Uterus (tissue), 4 donors: Measurements from ENCODE around the gene PFKFB1. TPM values are rescaled to one million over a fixed set of nuclear protein-coding genes. Genes with fewer than 3 reads are reported as not detected.

ENCODE experiments used
- DNase-seq, 2 donors: peaks; one replicate each; pipeline ENCODE4 v3.0.0-alpha.2; 2019 to 2020
- H3K27ac ChIP-seq, 2 donors: fragments of 200-600 bp; sonication (generic); 1 replicate in 1 of 2; 2 replicates in 1 of 2; pipeline ENCODE4 v1.5.1; 2016 to 2018
- H3K27me3 ChIP-seq, 2 donors: fragments of 200-600 bp; sonication (generic); one replicate each; pipeline ENCODE4 v1.5.1; 2018 to 2019; ENCODE audit warnings: control low read depth in 1 of 2
- H3K36me3 ChIP-seq, 2 donors: fragments of 200-600 bp; sonication (generic); one replicate each; pipeline ENCODE4 v1.5.1; 2019; ENCODE audit warnings: control low read depth in 1 of 2
- H3K4me1 ChIP-seq, 2 donors: fragments of 200-600 bp; sonication (generic); one replicate each; pipeline ENCODE4 v1.5.1; 2018 to 2019; ENCODE audit warnings: control low read depth in 1 of 2
- H3K4me3 ChIP-seq, 2 donors: fragments of 200-600 bp; sonication (generic); 1 replicate in 1 of 2; 2 replicates in 1 of 2; pipeline ENCODE4 v1.5.1; 2018 to 2019; ENCODE audit warnings: mild to moderate bottlenecking in 1 of 2
- H3K9me3 ChIP-seq, 2 donors: fragments of 200-600 bp; sonication (generic); one replicate each; pipeline ENCODE4 v1.5.1; 2019; ENCODE audit warnings: control low read depth in 1 of 2
- POLR2A ChIP-seq, 2 donors: fragments of 450-650 bp; IDR thresholded peaks; one replicate each; pipeline ENCODE4 v1.6.1; 2016; ENCODE audit warnings: antibody characterized with exemption in 2 of 2, mild to moderate bottlenecking in 1 of 2, moderate library complexity in 1 of 2
- intact Hi-C: fragments of 100-400 bp; cut with DNase I; formaldehyde crosslinking; loops from one replicate; pipeline ENCODE4 v1.15.1; 2023; ENCODE audit warnings: low total_unique reads
- total RNA-seq, 4 donors: library from RNA; depleted of rRNA in 3 of 4; stranded (reverse); fragments of >200 nt in 3 of 4; gene quantifications; one replicate each; pipeline versions ENCODE4 v1.1.0 to v1.2.4, GENCODE V29; 2014 to 2023
- TF ChIP-seq, protein P1 (sequence below), 4 experiments: fragments of 200-600 bp in 2 of 4; fragments of 450-650 bp in 2 of 4; sonication (generic) in 2 of 4; IDR thresholded peaks; one replicate each; pipeline ENCODE4 v1.5.1; 2016 to 2019; ENCODE audit warnings: antibody characterized with exemption in 4 of 4, mild to moderate bottlenecking in 2 of 4, moderate library complexity in 1 of 4
- donor health status: DM: yes; HTN: yes; CAD: no.

Gene PFKFB1
- total RNA-seq, 4 donors from 2014 or later, result not detected

DNA sequence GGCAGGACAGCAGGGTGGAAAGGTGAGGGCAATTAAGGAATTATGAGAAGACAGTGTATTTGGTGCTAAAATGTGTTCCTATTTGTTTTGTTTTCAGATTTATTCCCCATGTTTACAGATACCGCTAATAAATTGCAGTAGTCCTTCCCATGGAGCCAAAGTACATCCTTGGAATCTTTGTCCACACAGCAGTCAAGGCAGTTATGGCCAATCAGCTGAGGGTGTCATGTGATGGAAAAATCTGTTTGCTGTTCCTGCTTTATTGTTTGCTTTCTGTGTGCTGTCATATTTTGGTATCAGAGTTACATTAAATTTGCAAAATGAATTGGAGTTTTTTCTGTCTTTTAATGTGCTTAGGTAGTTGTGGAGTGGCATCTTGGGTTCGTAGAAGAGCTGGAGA, 62.9 kb downstream of the PFKFB1 start:
- DNase-seq, result no peak
- H3K4me3 ChIP-seq, result no peak overlapping the region
- no peaks in the 10 kb centered on the region for H3K9me3 ChIP-seq
- H3K27me3 ChIP-seq, result no peaks in the 10 kb centered on the region
- TF ChIP-seq POLR2A (IDR thresholded peaks at IDR 0.05), result no peak
- TF ChIP-seq, protein P1, sequence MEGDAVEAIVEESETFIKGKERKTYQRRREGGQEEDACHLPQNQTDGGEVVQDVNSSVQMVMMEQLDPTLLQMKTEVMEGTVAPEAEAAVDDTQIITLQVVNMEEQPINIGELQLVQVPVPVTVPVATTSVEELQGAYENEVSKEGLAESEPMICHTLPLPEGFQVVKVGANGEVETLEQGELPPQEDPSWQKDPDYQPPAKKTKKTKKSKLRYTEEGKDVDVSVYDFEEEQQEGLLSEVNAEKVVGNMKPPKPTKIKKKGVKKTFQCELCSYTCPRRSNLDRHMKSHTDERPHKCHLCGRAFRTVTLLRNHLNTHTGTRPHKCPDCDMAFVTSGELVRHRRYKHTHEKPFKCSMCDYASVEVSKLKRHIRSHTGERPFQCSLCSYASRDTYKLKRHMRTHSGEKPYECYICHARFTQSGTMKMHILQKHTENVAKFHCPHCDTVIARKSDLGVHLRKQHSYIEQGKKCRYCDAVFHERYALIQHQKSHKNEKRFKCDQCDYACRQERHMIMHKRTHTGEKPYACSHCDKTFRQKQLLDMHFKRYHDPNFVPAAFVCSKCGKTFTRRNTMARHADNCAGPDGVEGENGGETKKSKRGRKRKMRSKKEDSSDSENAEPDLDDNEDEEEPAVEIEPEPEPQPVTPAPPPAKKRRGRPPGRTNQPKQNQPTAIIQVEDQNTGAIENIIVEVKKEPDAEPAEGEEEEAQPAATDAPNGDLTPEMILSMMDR (IDR thresholded peaks at IDR 0.05), result no peak
- no peaks in the 10 kb centered on the region for H3K36me3 ChIP-seq
- no peak overlapping the region for H3K27ac ChIP-seq
- intact Hi-C loops, result no loop called here
- no peaks in the 10 kb centered on the region for H3K4me1 ChIP-seq

DNA sequence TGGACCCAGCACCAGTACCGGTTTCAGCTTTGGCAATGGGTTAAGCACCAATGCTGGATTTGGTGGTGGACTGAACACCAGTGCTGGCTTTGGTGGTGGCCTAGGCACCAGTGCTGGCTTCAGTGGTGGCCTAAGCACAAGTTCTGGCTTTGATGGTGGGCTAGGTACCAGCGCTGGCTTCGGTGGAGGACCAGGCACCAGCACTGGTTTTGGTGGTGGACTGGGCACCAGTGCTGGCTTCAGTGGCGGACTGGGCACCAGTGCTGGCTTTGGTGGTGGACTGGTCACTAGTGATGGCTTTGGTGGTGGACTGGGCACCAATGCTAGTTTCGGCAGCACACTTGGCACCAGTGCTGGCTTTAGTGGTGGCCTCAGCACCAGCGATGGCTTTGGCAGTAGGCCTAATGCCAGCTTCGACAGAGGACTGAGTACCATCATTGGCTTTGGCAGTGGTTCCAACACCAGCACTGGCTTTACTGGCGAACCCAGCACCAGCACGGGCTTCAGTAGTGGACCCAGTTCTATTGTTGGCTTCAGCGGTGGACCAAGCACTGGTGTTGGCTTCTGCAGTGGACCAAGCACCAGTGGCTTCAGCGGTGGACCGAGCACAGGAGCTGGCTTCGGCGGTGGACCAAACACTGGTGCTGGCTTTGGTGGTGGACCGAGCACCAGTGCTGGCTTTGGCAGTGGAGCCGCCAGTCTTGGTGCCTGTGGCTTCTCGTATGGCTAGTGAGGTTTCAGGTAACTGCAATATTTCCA, 63.5 kb downstream of the PFKFB1 start:
- intact Hi-C loops, result no loop called here
- no peaks in the 10 kb centered on the region for H3K4me1 ChIP-seq
- H3K27me3 ChIP-seq, result no peaks in the 10 kb centered on the region
- TF ChIP-seq POLR2A (IDR thresholded peaks at IDR 0.05), result no peak
- TF ChIP-seq, protein P1 (IDR thresholded peaks at IDR 0.05), result no peak
- DNase-seq, result no peak
- no peaks in the 10 kb centered on the region for H3K36me3 ChIP-seq
- H3K4me3 ChIP-seq, result no peak overlapping the region
- no peaks in the 10 kb centered on the region for H3K9me3 ChIP-seq
- H3K27ac ChIP-seq, result no peak overlapping the region

DNA sequence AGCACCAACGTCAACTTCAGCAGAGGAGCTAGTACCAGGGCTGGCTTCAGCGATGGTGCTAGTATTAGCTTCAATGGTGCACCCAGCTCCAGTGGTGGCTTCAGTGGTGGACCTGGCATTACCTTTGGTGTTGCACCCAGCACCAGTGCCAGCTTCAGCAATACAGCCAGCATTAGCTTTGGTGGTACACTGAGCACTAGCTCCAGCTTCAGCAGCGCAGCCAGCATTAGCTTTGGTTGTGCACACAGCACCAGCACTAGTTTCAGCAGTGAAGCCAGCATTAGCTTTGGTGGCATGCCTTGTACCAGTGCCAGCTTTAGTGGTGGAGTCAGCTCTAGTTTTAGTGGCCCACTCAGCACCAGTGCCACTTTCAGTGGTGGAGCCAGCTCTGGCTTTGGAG, 65.1 kb downstream of the PFKFB1 start:
- Histone ChIP-seq H3K9me3 (no peaks in the 10 kb centered on the region), H3K4me1 (no peaks in the 10 kb centered on the region), H3K36me3 (no peaks in the 10 kb centered on the region), H3K27me3 (no peaks in the 10 kb centered on the region), H3K4me3 (no peak overlapping the region), H3K27ac (no peak overlapping the region)
- intact Hi-C loops, result no loop called here
- TF ChIP-seq, protein P1 (IDR thresholded peaks at IDR 0.05), result no peak
- no peak for TF ChIP-seq POLR2A (IDR thresholded peaks at IDR 0.05)
- no peak for DNase-seq

DNA sequence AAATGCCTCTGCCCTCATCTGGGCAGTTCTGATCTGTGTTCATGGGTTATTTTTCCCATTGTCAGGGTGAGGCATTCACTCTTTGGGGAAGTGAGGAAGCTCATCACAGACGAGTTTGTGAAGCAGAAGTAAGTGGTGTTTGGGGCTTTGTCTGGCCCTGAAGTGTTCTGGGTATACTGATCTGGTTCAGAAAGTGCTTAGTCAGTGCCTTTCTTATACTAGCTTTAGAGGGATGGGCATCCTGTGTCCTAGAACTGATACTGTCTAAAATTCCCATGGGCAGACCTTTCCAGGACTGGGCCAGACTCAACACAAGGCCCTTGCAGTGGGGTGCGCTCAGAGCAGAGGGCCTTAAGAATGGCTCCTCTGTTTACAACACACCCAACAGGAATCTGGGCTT, 67.0 kb downstream of the PFKFB1 start:
- Histone ChIP-seq H3K27ac (no peak overlapping the region), H3K27me3 (no peaks in the 10 kb centered on the region), H3K36me3 (no peaks in the 10 kb centered on the region), H3K4me3 (no peak overlapping the region), H3K9me3 (no peaks in the 10 kb centered on the region), H3K4me1 (no peaks in the 10 kb centered on the region)
- intact Hi-C loops, result no loop called here
- no peak for DNase-seq
- TF ChIP-seq POLR2A (IDR thresholded peaks at IDR 0.05), result no peak
- TF ChIP-seq, protein P1 (IDR thresholded peaks at IDR 0.05), result no peak

DNA sequence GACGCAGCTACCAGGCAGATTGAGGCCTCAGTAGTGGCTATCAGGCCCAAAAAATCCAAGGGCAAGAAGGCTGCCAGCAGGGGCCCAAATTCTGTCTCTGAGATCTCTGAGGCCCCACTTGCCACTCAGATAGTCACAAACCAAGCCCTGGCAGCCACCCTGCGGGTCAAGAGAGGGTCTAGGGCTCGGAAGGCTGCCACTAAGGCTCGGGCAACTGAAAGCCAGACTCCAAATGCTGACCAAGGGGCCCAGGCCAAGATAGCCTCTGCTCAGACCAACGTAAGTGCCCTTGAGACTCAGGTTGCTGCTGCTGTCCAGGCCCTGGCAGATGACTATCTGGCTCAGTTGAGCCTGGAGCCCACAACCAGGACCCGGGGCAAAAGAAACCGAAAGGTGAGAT, 70.6 kb downstream of the PFKFB1 start:
- TF ChIP-seq POLR2A (IDR thresholded peaks at IDR 0.05), result no peak
- TF ChIP-seq, protein P1 (IDR thresholded peaks at IDR 0.05), result no peak
- intact Hi-C loops, result no loop called here

More for the DNA sequence above, 70.6 kb downstream of the PFKFB1 start:
- Histone ChIP-seq H3K9me3 (no peaks in the 10 kb centered on the region), H3K27me3 (no peaks in the 10 kb centered on the region), H3K4me3 (no peak overlapping the region), H3K36me3 (no peaks in the 10 kb centered on the region), H3K4me1 (no peaks in the 10 kb centered on the region), H3K27ac (no peak overlapping the region)
- DNase-seq, result no peak
